ENCODE measurements around the gene CCDC85C. TPM values are rescaled to one million over a fixed set of nuclear protein-coding genes. Genes with fewer than 3 reads are reported as not detected.

CCDC85C gene
- total and polyA plus RNA-seq, 2 of the 4 experiments (the other 2 are of a cell fraction): 16.0 to 19.0 TPM

- peaks cover 13% of the 10 kb centered on the region for H3K4me1 ChIP-seq (ENCODE audit: control insufficient read depth, insufficient read depth, low read length)
- H3K9ac ChIP-seq (ENCODE audit: low read depth, low read length): no peak overlapping the region
- no peaks in the 10 kb centered on the region for H3K27me3 ChIP-seq (ENCODE audit: control insufficient read depth, insufficient read depth, low read length)
- no peak overlapping the region for H4K5ac ChIP-seq (ENCODE audit: low read depth, low read length)
- no peak overlapping the region for H3K18ac ChIP-seq (ENCODE audit: low read depth, low read length)
- H4K8ac ChIP-seq (ENCODE audit: low read depth in 2 of 2, low read length in 2 of 2): no peak overlapping the region
- WGBS, 2 experiments (ENCODE audit: extremely low coverage in 2 of 2, insufficient read length in 1 of 2): no CpG with 5 or more reads among the region's 2 CpGs
- no peak overlapping the region for H2BK120ac ChIP-seq (ENCODE audit: low read depth, low read length)
- no peak overlapping the region for H2BK20ac ChIP-seq (ENCODE audit: low read depth, low read length)
- no peak overlapping the region for H3K23ac ChIP-seq (ENCODE audit: low read depth, low read length)
- H3K79me1 ChIP-seq (ENCODE audit: low read depth in 1 of 2, low read length in 2 of 2): peaks cover 0 to 14% of the 10 kb centered on the region in 2 experiments; a peak in 2 of 4 replicates
- no peak overlapping the region for H2AK9ac ChIP-seq (replicated peaks; ENCODE audit: low read depth, low read length, poor library complexity)
- H3K4ac ChIP-seq (ENCODE audit: low read depth, low read length): no peak overlapping the region
- no TSS peak for BruUV-seq (replicated peaks)
- 0 out of 2 replicates have a peak, but pooled peaks cover 1% of the 10 kb centered on the region for H4K20me1 ChIP-seq (ENCODE audit: insufficient read depth, low read length)
- no peaks in the 10 kb centered on the region for H3K9me3 ChIP-seq (ENCODE audit: control insufficient read depth, insufficient read depth, low read length)
- POLR2A ChIA-PET (ENCODE audit: unreplicated experiment): no interaction called here
- H3K36me3 ChIP-seq (ENCODE audit: control insufficient read depth, insufficient read depth, low read length): no peaks in the 10 kb centered on the region
- TF ChIP-seq MAFK (IDR thresholded peaks at IDR 0.05; ENCODE audit: low read depth, low read length): no peak
- H2BK15ac ChIP-seq (ENCODE audit: low read depth, low read length): no peak overlapping the region
- H2AK5ac ChIP-seq (ENCODE audit: low read depth, low read length): no peak overlapping the region
- no peak overlapping the region for H2AFZ ChIP-seq (replicated peaks; ENCODE audit: low read length, poor library complexity)
- ATAC-seq (ENCODE audit: low read depth) (no peak), DNase-seq (no peak)
- H2BK5ac ChIP-seq (ENCODE audit: low read depth, low read length, poor library complexity, severe bottlenecking): no peak overlapping the region
- CTCF ChIA-PET: no interaction called here
- dilution Hi-C loops (cut with HindIII; ENCODE audit: low sequenced_read_pairs, unreplicated experiment) (no loop called here), intact Hi-C loops (cut with micrococcal nuclease) (no loop called here), in situ Hi-C loops (cut with MboI; ENCODE audit: low sequenced_read_pairs) (no loop called here)
- H3K4me3 ChIP-seq (ENCODE audit: insufficient read depth, low read depth, low read length): no peak overlapping the region
- no peak overlapping the region for H3K4me2 ChIP-seq (ENCODE audit: low read depth, low read length)
- no peak overlapping the region for H4K91ac ChIP-seq (ENCODE audit: insufficient read depth, low read depth, low read length)
- H3K9me1 ChIP-seq (ENCODE audit: insufficient read depth, low read length): no peaks in the 10 kb centered on the region
- H3K56ac ChIP-seq (ENCODE audit: extremely low read depth, insufficient read depth, low read length): no peak overlapping the region
- no peak overlapping the region for H3K27ac ChIP-seq (ENCODE audit: insufficient read depth, low read length)
- H3K14ac ChIP-seq (replicated peaks; ENCODE audit: low read depth, low read length): no peak overlapping the region
These were observed 4.6 kb upstream of the CCDC85C start for GRCh38 chr14:99608591-99608990.
